NB4 (cell line): ENCODE results near the gene ITGAV.

ENCODE experiments used
- DNase-seq: peaks from one replicate; pipeline ENCODE4 v3.0.0; 2010; ENCODE audit warnings: low read depth
- H3K4me3 ChIP-seq: one replicate; pipeline ENCODE4 v1.5.1; 2011; ENCODE audit warnings: mild to moderate bottlenecking, low read depth, low read length, moderate library complexity
- MYC ChIP-seq: IDR thresholded peaks from 2 replicates; pipeline ENCODE4 v1.6.1; 2011; ENCODE audit warnings: low read depth, low read length
- POLR2A ChIP-seq: IDR thresholded peaks from 2 replicates; pipeline ENCODE4 v1.6.1; 2011; ENCODE audit warnings: mild to moderate bottlenecking; ENCODE audit not compliant: insufficient read length; ENCODE audit errors: extremely low read depth
- TF ChIP-seq, protein P1 (sequence below): IDR thresholded peaks from one replicate; pipeline ENCODE4 v1.5.1; 2012; ENCODE audit warnings: low read depth, low read length
- TF ChIP-seq, protein P2 (sequence below): IDR thresholded peaks from 2 replicates; pipeline ENCODE4 v1.6.1; 2011; ENCODE audit warnings: low read depth, low read length

ITGAV gene

DNA sequence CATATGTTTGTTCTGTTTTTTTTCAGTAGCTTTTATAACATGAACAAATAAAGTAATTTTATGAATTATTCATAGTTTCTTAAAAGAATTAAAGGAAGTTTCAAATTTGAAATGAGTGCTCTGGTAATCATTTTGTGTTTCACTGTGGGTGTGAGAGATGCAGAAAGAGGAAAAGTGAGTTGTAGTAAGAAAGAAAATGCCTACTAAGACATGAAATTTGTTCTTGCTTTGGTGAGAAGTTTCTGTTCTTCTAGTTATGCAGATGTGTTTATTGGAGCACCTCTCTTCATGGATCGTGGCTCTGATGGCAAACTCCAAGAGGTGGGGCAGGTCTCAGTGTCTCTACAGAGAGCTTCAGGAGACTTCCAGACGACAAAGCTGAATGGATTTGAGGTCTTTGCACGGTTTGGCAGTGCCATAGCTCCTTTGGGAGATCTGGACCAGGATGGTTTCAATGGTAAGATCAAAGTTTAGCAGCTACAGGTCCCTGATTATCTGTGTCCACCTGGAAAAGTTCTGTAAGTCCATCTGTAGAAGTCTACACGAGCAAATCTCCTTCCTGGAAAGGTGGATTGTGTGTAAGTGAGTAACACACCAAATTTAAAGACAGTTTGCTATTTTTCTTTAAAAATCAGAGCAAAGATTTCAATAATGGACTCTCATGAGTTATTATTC, 51.4 kb downstream of the ITGAV start:
- no peak for DNase-seq
- TF ChIP-seq POLR2A = no peak
- TF ChIP-seq, protein P1, sequence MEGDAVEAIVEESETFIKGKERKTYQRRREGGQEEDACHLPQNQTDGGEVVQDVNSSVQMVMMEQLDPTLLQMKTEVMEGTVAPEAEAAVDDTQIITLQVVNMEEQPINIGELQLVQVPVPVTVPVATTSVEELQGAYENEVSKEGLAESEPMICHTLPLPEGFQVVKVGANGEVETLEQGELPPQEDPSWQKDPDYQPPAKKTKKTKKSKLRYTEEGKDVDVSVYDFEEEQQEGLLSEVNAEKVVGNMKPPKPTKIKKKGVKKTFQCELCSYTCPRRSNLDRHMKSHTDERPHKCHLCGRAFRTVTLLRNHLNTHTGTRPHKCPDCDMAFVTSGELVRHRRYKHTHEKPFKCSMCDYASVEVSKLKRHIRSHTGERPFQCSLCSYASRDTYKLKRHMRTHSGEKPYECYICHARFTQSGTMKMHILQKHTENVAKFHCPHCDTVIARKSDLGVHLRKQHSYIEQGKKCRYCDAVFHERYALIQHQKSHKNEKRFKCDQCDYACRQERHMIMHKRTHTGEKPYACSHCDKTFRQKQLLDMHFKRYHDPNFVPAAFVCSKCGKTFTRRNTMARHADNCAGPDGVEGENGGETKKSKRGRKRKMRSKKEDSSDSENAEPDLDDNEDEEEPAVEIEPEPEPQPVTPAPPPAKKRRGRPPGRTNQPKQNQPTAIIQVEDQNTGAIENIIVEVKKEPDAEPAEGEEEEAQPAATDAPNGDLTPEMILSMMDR = no peak
- TF ChIP-seq, protein P2, sequence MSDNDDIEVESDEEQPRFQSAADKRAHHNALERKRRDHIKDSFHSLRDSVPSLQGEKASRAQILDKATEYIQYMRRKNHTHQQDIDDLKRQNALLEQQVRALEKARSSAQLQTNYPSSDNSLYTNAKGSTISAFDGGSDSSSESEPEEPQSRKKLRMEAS = no peak
- TF ChIP-seq MYC = no peak
- no peak overlapping the region for H3K4me3 ChIP-seq

DNA sequence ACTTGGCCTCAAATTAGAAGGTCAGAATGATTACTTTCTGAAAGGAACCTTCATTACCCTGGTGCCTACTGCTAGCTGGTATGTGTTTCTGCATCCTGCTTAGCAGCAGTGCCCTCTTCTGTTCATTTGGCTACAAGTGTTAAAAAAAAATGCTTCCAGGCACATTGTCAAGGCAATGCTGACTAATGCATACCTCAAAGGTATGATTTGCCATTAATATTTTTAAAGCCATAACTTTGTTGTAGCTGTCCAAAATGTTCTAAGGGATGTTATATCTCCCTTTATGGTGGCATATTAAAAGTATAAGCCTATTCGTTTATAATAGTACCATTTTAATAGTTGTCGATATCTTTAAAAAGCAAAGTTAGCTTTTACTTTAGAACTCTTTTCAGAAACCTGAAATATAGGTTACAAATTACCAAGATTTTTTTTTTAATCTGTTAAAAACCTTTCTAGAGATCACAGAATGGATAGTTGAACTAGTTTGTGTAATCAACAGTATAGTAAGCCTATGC, 52.0 kb downstream of the ITGAV start:
- DNase-seq = peak; percentile 72

DNA sequence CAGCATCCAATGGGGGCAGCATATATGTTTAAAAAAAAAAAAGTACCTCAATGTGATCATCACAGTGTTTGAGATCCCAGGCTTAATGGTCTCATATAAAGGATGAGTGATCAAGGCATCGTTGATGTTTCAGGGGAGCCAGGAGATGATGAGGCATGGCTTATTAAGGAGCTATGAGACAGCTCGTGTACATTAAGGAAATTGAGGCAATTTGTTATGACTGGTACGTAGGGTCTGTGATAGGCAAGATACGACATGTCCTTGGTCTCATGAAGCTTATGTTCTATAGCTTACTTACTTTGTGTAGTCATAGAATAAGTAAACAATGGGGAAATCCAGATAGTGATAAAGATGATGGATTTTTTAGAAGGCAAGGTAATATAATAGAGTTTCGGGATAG, 54.9 kb downstream of the ITGAV start:
- TF ChIP-seq POLR2A = no peak
- no peak for TF ChIP-seq MYC
- TF ChIP-seq, protein P2 = no peak
- TF ChIP-seq, protein P1 = no peak
- no peak for DNase-seq
- no peak overlapping the region for H3K4me3 ChIP-seq

More for the DNA sequence above, 52.0 kb downstream of the ITGAV start:
- TF ChIP-seq, protein P1 = peak; percentile 65
- no peak for TF ChIP-seq POLR2A
- H3K4me3 ChIP-seq = no peak overlapping the region

DNA sequence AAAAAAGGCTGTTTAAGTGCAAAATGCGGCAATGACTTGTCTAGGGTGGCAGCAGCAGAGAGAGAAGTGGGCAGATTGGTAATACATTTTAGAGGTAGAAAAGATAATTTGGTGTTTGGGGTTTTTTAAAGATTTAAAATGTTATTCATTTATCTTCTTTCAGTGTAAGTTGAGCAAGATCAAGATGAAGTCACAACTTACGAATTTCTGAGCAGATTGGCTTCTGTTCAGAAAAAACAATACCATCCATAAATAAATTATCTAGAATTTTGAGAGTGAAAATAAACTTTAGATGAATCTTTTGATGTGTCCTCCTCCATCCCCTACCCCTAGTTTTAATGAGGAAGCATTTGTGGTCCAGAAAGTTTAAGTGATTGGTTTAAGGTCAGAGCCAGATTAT, 56.1 kb downstream of the ITGAV start:
- no peak overlapping the region for H3K4me3 ChIP-seq
- no peak for DNase-seq
- TF ChIP-seq POLR2A = no peak
- no peak for TF ChIP-seq MYC
- TF ChIP-seq, protein P2 = no peak
- TF ChIP-seq, protein P1 = no peak

DNA sequence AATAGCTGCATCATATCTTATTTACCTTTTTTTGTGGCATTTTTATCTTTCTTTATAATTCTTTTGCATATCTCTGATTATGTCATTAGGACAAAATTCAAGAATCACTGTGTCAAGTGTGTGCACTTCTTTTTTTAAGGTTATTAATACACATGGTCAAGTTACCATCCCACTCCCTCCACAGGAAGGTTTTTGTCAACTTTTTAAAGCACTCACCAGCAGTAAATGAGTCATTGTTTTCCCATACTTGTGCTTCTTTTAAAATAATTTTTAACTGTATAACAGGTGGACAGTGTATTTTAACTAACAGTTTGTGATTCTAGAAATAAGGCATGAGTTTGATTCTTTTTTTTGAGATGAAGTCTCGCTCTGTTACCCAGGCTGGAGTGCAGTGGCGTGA, 58.3 kb downstream of the ITGAV start:
- TF ChIP-seq, protein P2 = no peak
- TF ChIP-seq POLR2A (no peak), MYC (no peak)
- TF ChIP-seq, protein P1 = no peak
- DNase-seq = no peak
- no peak overlapping the region for H3K4me3 ChIP-seq

DNA sequence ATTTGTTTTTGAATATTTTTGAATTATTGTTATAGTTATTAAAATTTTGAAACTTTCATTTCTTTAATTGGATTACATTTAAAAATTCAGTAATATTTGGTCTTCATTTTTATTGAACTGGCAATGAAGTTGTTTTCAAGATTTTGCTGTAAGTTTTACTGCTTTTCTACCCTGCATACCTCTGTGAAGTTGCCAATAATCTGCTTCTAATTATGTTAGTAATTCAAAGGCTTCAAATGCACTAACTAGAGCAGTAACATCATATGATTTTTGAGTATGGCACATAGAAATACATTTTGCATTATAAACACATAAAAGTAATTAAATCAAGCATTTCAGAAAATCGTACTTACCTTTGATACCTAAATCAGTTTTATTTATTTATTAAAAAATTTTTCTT, 63.7 kb downstream of the ITGAV start:
- TF ChIP-seq POLR2A = no peak
- no peak for DNase-seq
- no peak overlapping the region for H3K4me3 ChIP-seq
